ENCODE data around the gene EML3.
"Not testable (repeated sequence)": the region's sequence is repeated elsewhere in the genome, so short reads cannot be mapped to it uniquely, and the experiment has no call there.

EML3 gene

DNA sequence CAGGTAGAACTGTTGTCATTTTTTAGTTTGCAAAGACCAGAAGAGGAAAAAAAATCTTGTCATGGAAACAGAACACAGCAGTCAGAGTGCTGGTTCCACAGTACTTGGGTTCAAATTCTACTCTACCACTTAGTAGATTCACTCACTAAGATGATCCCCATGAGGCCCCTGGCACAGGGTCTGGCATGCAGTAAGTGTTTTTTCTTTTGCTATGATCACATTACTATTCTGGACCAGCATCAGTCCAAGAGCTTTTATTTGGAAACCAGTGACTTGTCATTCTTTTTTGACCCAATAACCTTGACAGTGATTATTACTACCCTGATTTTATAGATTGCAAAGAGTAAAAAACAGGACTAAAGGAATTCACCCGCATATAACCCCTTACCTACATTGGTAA lies 43.0 kb downstream of the EML3 start:
- DNase-seq: no peak

DNA sequence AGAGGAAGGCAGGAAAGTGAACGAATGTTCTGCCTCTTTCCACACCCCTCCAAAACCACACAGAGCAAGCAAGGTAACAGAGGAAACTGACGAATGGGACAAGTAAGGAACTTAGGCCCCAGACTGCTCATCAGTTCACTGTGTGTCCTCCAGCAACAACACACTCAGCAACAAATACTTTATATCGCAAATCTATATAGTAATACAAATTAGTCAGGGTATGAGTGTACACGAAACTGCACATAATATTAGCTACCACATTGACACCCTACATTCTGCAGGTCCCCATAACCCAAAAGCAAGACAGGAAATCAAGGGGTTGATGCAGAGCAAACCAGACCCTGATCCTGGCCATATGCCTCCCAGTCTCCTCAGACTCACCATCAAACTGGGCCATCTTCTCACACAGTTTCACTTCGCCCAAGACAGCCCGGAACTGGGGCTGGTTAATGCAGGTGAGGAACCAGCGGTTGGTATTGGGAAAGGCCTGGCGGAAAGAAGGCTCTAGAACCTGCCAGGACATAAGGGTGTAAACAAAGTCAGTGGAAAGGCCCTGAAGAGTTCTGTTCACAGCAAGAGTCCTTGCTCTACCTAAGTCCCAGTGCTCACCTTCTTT lies 45.4 kb downstream of the EML3 start:
- no peak for DNase-seq

DNA sequence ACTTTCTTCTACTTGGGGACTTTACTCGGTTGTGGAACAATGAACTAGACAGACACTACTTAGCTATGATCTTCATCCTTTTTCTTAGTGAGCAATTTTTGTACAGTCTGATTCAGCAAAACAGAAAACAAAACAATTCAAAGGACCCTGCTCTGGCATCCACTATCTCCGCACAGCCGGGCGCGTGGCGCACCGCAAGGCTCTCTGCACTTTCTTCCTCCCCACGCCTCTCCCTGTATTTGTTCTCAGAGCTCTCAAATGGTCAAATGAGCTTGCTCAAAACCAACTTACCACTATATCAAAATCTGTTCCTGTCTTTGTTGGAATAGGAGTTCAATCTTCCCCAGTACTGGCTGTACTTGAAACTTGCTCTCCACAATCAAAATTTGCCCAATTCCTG lies 46.3 kb downstream of the EML3 start:
- DNase-seq: no peak

GRCh38 chr11:62565100-62565802 lies 47.3 kb downstream of the EML3 start:
- DNase-seq: no peak

DNA sequence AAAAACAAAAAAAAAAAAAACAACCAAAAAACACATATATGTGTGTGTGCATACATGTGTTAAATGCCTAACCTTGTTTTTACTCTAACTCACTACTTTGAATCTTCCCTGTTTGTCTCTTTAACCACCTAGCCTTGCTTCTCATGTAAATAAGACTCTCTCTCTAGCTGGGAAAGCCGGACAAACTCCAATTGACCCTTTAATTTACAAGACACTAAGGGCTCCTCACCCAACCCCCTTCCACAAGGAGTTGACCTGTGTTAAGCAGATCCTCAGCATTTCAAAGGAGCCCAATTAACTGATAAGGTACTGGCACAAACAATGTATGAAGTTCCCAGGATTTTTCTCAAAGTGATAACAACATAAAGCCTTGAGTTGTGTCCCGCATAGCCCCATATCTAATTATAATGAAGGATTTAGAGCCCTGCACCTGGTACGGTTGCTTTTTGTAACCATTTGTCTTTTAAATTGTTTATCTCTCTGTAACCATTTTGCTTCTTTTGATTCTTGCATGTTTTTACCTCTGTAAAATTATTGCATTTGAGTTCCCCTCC lies 50.8 kb downstream of the EML3 start:
- not testable (repeated sequence) for DNase-seq

- peak; percentile 85 to 89 for DNase-seq
Measured at GRCh38 chr11:62560566-62561103, 51.9 kb downstream of the EML3 start.

- DNase-seq: not testable (repeated sequence)
Measured at GRCh38 chr11:62559626-62560025, 52.9 kb downstream of the EML3 start.

DNA sequence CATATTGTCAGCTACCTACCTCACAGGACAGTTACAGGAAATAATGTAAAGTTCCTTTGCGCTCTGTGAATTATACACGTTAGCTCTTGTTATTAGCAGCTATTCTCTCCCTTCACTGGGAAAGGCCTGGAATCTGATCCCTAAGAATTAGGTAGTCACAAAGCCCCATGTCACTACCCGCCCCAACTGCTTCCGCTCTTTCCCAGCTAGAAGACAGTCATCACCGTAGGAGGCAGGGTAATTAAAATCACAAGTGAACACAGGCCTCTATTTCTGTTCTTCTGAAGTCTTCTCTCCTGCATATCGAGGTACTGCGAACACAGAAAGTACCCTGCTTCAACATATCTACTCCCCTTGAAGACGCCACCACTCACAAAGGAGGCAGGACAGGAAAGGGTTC lies 53.4 kb downstream of the EML3 start:
- no peak for DNase-seq

DNA sequence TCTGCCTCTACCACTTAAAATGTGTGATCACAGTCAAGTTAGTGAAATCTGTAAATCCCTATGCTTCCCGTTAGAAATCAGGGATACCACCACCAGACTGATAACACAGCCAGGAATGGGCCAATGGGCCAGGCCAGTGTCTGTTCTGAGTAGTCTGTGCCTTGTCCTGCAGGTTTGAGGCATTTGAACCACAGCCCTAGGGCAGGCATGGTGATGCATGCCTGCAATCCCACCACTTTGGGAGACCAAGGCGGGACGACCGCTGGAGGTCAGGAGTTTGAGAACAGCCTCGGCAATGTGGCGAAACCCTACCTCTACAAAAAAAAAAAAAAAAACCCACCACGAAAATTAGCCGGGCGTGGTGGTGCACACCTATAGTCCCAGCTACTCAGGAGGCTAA lies 53.9 kb downstream of the EML3 start:
- no peak for DNase-seq

DNA sequence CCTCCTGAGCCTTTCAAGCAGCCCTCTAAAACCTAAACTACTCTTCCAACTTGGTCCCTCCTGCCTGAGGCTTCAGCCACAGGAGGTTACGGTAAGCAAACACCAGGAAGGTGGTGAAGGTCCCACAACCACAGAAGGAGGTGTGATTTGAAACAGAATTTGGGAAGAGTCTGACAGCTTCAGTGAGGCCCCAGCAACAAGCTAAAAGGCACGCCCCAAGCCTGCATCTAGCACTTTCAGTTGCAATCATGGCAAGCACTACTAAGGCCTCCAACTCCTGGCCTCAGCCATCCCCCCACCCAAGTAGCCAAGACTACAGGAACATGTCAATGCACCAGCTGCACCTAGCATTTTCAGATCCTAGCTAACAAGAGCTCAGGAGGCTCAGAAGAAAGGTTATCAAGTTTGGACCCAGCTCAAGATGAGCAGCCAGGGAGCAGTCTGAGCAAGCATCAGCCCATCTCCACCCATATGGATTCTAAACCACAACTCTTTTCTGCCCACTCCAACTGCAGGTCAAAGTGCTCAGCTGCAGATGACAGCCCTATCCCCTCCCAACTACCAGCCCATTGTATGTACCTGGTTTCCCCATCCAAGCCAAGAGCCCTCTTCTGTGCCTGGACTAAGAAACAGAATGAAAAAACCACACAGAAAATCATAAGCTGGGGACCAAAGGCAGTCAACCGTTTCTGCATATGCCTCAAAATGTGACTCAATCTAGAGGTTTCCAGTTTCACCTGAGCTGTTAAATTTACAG lies 55.5 kb downstream of the EML3 start:
- no peak for DNase-seq

DNA sequence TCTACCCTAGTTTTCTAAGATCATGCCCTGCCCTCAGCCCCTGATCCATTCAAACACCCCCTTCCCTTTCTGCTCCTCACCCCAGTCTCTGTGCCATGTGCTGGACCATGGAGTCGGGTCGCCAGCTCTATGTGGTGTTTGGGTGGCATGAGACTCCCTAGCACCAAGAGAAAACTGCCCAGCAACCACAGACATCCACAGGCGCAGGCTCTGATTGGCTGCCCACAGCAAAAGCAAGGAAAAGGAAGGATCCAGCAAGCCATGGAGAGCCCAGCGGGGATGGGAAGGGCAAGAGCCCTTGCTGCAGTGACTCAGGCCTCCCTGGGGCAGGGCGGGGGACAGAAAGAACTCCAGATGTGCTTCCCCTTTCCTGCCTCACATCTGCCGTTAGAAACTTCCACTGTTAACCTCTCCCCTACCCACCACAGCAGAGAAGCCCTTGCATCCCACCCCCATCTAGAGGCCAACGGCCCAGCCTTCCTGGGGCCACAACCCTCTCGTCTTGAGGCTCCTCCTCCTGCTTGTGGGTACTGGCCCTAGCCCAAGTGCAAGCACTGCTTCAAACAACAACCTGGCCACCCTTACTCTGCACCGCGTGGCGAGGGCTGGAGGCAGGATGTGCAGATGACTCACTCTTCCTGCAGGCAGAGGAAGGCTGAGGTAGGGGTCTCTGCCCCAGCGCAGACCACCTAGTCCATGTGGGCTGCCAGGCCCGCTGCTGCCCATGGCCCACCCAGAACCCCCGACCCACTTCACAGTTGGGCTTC lies 56.3 kb downstream of the EML3 start:
- peak; percentile 95 to 96 for DNase-seq

DNA sequence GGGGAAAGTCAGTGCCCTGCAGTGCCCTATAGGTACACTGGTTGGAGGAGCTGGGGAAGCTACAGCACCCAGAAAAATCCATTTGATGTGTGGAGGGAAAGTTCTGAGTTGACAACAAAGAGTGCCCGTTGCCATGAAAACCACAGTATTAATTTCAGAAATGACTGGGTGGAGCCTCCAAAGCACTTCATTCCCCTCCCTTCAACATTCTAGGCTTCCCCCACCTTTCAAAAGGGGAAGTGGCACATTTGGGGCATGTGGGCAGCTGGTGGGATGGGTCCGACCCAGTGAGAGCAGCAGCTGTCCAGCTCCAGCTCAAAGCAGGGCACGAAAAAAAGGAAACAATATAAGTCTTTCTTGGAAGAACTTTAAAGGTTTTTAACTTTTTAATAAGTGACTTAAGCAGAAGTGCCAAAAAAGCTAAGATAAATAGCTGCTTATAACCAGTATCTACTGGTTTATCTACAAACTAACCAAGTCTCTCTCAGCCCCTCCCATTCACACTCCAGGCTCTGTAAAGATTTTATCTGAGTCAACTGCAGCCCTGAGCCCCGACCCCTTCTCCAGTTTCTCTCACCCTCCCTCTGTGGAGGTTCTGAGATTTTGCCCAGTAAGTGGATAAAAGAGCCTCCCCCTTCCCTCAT lies 57.0 kb downstream of the EML3 start:
- DNase-seq: peak; percentile 89 to 95

DNA sequence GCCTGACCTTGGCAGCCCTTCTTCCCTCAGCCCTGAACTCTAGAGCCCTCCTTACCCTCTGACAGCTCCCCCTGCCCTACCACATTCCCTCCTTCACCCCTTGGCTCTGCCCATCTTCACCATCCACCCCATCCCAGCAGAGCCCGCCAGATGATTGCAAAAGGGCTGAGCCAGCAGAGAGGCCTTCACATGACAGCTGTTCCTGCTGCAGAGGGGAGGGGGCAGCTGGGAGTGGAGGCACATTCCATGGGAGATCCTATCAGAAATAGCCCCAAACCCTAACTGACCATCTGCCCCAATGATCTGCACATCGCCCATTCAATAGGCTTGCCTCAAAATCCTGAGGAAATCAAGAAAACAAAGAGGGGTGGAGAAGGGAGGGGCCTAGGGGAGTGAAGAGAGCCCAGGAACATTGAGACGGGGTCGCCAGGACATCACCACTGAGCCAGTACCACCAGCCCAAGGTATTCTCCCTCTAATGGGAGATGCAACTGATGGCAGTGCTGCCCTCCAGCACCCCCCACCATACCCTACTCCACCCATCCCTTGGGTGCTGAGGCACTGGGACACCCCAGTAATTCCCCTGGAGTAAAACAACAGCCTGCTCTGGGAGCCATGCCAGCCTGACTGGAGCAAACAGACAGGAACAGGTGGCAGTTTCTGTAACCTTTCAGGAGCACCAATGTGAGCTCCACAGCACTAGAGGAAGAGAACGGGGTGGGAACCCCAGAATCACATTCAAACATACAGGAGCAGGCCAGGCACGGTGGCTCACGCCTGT lies 58.0 kb downstream of the EML3 start:
- DNase-seq: no peak

DNA sequence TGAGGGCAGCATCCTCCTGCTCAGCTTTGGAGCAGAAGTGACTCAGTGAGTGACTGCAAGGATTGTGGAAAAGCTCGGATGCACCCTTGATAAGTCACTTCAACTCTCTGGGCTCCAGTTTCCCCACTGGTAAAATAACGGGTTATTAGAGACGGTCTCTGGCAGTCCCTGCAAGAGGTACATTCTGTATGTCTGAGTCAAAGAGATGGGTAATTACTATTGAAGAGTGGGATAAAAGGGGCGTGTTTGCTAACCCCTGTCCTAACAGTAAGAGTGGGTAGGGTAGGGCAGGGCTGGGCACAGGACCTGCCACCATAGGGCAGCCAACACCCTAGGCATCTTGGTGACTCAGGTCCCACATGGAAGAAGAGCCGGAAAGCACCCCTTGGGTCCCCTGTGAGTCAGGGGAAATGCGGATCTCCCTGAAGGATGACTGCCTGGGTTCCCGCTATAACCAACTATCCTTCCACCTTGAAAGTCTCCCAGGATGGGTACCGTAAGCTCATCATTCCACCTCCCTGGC lies 58.7 kb downstream of the EML3 start:
- DNase-seq: peak; percentile 53 to 59

- peak; percentile 91 for DNase-seq
Measured at GRCh38 chr11:62553080-62553838, 59.3 kb downstream of the EML3 start.

DNA sequence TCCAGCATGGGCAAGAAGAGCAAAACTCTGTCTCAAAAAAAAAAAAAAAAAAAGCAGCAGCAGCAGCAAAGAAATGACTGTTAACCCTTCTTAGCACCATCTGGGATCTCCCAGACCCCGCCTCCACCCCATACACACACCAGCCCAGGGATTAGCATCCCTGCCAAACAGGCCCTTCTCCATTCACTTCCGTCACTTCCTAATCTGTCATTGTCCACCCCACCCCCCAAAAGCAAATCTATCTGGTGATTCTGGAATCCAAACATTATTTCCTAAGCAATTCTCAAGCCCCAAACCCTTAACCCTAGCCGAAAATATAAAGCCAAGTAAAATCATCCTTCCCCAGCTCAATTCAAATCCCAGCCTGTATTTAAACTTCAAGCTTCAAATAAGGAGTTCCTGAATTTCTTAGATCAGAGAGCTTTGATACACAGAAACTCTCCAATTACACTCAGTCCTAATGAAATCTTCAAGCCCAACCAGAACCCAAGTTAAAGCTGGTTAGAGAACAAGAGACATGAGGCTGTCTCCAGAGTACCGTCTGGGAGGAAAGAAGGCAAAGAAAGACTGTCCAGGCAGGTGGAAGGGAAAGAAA lies 60.0 kb downstream of the EML3 start:
- no peak for DNase-seq
